IMR-90 (cell line): Measurements from ENCODE around the gene DGAT2L6. TPM values are rescaled to one million over a fixed set of nuclear protein-coding genes. Genes with fewer than 3 reads are reported as not detected.

Experiments
- ATAC-seq: fragments of 200-7000 bp; cut with Tn5 transposase; 2 replicates; pipeline ENCODE4 v1.9.1; 2020; ENCODE audit warnings: low read depth, mild to moderate bottlenecking, moderate library complexity
- BruUV-seq: library from RNA; stranded (reverse); fragments of 400-500 nt; replicated peaks from 2 replicates; lab custom pipeline; 2021; lab: Mats Ljungman, UMichigan
- CTCF ChIA-PET: fragments of 300-600 bp; formaldehyde crosslinking; extraction: SDS; loops from one replicate; lab custom pipeline; 2021; ENCODE audit warnings: antibody characterized with exemption; lab: Yijun Ruan, JAX
- POLR2A ChIA-PET: fragments of 300-600 bp; sonication (Branson Sonifier 250); formaldehyde crosslinking; loops from one replicate; lab custom pipeline; 2022; ENCODE audit warnings: antibody characterized with exemption; ENCODE audit not compliant: unreplicated experiment; lab: Charles Lee
- DNase-seq: peaks from one replicate; pipeline ENCODE4 v3.0.0; 2013
- H2AFZ ChIP-seq: replicated peaks from 2 replicates; pipeline ENCODE3; 2013; ENCODE audit warnings: low read length, mild to moderate bottlenecking; ENCODE audit not compliant: poor library complexity
- H2AK5ac ChIP-seq: 2 replicates; pipeline ENCODE4 v1.6.1; 2013; ENCODE audit warnings: low read depth, low read length, inconsistent platforms
- H2AK9ac ChIP-seq: replicated peaks from 2 replicates; pipeline ENCODE3; 2013; ENCODE audit warnings: mild to moderate bottlenecking, low read depth, low read length, moderate library complexity; ENCODE audit not compliant: poor library complexity
- H2BK120ac ChIP-seq: 2 replicates; pipeline ENCODE4 v1.6.1; 2013; ENCODE audit warnings: low read depth, low read length, inconsistent platforms
- H2BK15ac ChIP-seq: 3 replicates; pipeline ENCODE4 v1.6.1; 2013; ENCODE audit warnings: low read depth, low read length, inconsistent platforms
- H2BK20ac ChIP-seq: 2 replicates; pipeline ENCODE4 v1.6.1; 2013; ENCODE audit warnings: low read depth, mild to moderate bottlenecking, inconsistent platforms, low read length, moderate library complexity
- H2BK5ac ChIP-seq: 2 replicates; pipeline ENCODE4 v1.6.1; 2013; ENCODE audit warnings: mild to moderate bottlenecking, low read depth, low read length, inconsistent platforms; ENCODE audit not compliant: poor library complexity, severe bottlenecking
- H3K14ac ChIP-seq: replicated peaks from 2 replicates; pipeline ENCODE4 v1.6.1; 2013; ENCODE audit warnings: low read depth, low read length, inconsistent platforms
- H3K18ac ChIP-seq: 2 replicates; pipeline ENCODE4 v1.6.1; 2013; ENCODE audit warnings: low read depth, low read length, control low read depth
- H3K23ac ChIP-seq: 2 replicates; pipeline ENCODE4 v1.6.1; 2013; ENCODE audit warnings: low read depth, low read length, inconsistent platforms
- H3K27ac ChIP-seq: 2 replicates; pipeline ENCODE4 v1.5.1; 2013; ENCODE audit warnings: mild to moderate bottlenecking, control low read depth, low read length; ENCODE audit not compliant: insufficient read depth
- H3K27me3 ChIP-seq: 2 replicates; pipeline ENCODE4 v1.6.1; 2013; ENCODE audit warnings: low read length; ENCODE audit not compliant: control insufficient read depth, insufficient read depth
- H3K36me3 ChIP-seq: 2 replicates; pipeline ENCODE4 v1.6.1; 2013; ENCODE audit warnings: low read length, mixed read lengths; ENCODE audit not compliant: control insufficient read depth, insufficient read depth
- H3K4ac ChIP-seq: 2 replicates; pipeline ENCODE4 v1.6.1; 2013; ENCODE audit warnings: low read depth, low read length, inconsistent platforms
- H3K4me1 ChIP-seq: 2 replicates; pipeline ENCODE4 v1.6.1; 2013; ENCODE audit warnings: low read length, mixed read lengths; ENCODE audit not compliant: control insufficient read depth, insufficient read depth
- H3K4me2 ChIP-seq: 2 replicates; pipeline ENCODE4 v1.6.1; 2013; ENCODE audit warnings: low read depth, mild to moderate bottlenecking, control low read depth, low read length, moderate library complexity
- H3K4me3 ChIP-seq: 2 replicates; pipeline ENCODE4 v1.5.1; 2013; ENCODE audit warnings: low read depth, mild to moderate bottlenecking, control low read depth, low read length, moderate library complexity; ENCODE audit not compliant: insufficient read depth
- H3K56ac ChIP-seq: 2 replicates; pipeline ENCODE4 v1.6.1; 2013; ENCODE audit warnings: low read length, inconsistent platforms; ENCODE audit not compliant: insufficient read depth; ENCODE audit errors: extremely low read depth
- H3K79me1 ChIP-seq, 2 experiments: 2 replicates each; pipeline ENCODE4 v1.6.1; 2013; ENCODE audit warnings: low read length in 2 of 2, inconsistent platforms in 1 of 2, low read depth in 1 of 2
- H3K9ac ChIP-seq: 2 replicates; pipeline ENCODE4 v1.6.1; 2013; ENCODE audit warnings: low read depth, low read length, control low read depth
- H3K9me1 ChIP-seq: 2 replicates; pipeline ENCODE4 v1.6.1; 2013; ENCODE audit warnings: low read length, inconsistent platforms; ENCODE audit not compliant: insufficient read depth
- H3K9me3 ChIP-seq: 2 replicates; pipeline ENCODE4 v1.6.1; 2013; ENCODE audit warnings: low read length; ENCODE audit not compliant: control insufficient read depth, insufficient read depth
- H4K20me1 ChIP-seq: 2 replicates; pipeline ENCODE4 v1.6.1; 2013; ENCODE audit warnings: low read length, inconsistent platforms; ENCODE audit not compliant: insufficient read depth
- H4K5ac ChIP-seq: 2 replicates; pipeline ENCODE4 v1.6.1; 2013; ENCODE audit warnings: mild to moderate bottlenecking, low read depth, low read length, control low read depth
- H4K8ac ChIP-seq, 2 experiments: 2 replicates each; pipeline ENCODE4 v1.6.1; 2013; ENCODE audit warnings: low read depth in 2 of 2, low read length in 2 of 2, control low read depth in 1 of 2, inconsistent platforms in 1 of 2
- H4K91ac ChIP-seq: 2 replicates; pipeline ENCODE4 v1.6.1; 2013; ENCODE audit warnings: low read depth, low read length, inconsistent platforms; ENCODE audit not compliant: insufficient read depth
- BHLHE40 ChIP-seq: fragments of 150-350 bp; IDR thresholded peaks from 2 replicates; pipeline ENCODE4 v1.6.1; 2016; ENCODE audit warnings: mild to moderate bottlenecking, low read depth, low read length
- CEBPB ChIP-seq: IDR thresholded peaks from 2 replicates; pipeline ENCODE4 v1.6.1; 2012; ENCODE audit warnings: low read depth, low read length, improper control_type of control experiment
- ELK1 ChIP-seq: fragments of 150-350 bp; IDR thresholded peaks from 2 replicates; pipeline ENCODE4 v1.6.1; 2016; ENCODE audit warnings: low read depth, mild to moderate bottlenecking, low read length, moderate library complexity, borderline replicate concordance
- FOS ChIP-seq: fragments of 150-350 bp; IDR thresholded peaks from 2 replicates; pipeline ENCODE4 v1.6.1; 2016; ENCODE audit warnings: low read depth, low read length
- MXI1 ChIP-seq: IDR thresholded peaks from 2 replicates; pipeline ENCODE4 v1.6.1; 2012; ENCODE audit warnings: low read depth, mild to moderate bottlenecking, low read length, moderate library complexity, borderline replicate concordance
- NFE2L2 ChIP-seq: fragments of 150-350 bp; IDR thresholded peaks from 2 replicates; pipeline ENCODE4 v1.6.1; 2016; ENCODE audit warnings: low read depth, mild to moderate bottlenecking, low read length
- POLR2A ChIP-seq: IDR thresholded peaks from 2 replicates; pipeline ENCODE4 v1.6.1; 2012; ENCODE audit warnings: mild to moderate bottlenecking, low read depth, low read length
- RCOR1 ChIP-seq: IDR thresholded peaks from 2 replicates; pipeline ENCODE4 v1.6.1; 2012; ENCODE audit warnings: mild to moderate bottlenecking, low read length, improper control_type of control experiment; ENCODE audit not compliant: insufficient replicate concordance
- RFX5 ChIP-seq: IDR thresholded peaks from 2 replicates; pipeline ENCODE4 v1.8.0; 2012; ENCODE audit warnings: low read depth, mild to moderate bottlenecking, low read length, moderate library complexity
- SMC3 ChIP-seq: fragments of 150-350 bp; IDR thresholded peaks from 2 replicates; pipeline ENCODE4 v1.6.1; 2016; ENCODE audit warnings: low read depth, mild to moderate bottlenecking, antibody characterized with exemption, low read length, moderate library complexity
- dilution Hi-C: fragments of 300-500 bp; cut with HindIII; formaldehyde crosslinking; loops from one replicate; pipeline ENCODE4 v1.14.3; 2018; ENCODE audit warnings: low sequenced_read_pairs; ENCODE audit not compliant: unreplicated experiment
- in situ Hi-C: fragments of 300-500 bp; cut with MboI; formaldehyde crosslinking; loops from 3 replicates; pipeline ENCODE4 v1.14.3; 2019; ENCODE audit warnings: low sequenced_read_pairs, inconsistent platforms, mixed read lengths
- intact Hi-C: fragments of 100-400 bp; cut with micrococcal nuclease; formaldehyde crosslinking; loops from 2 replicates; pipeline ENCODE4 v1.10.0; 2022
- polyA plus RNA-seq, 3 experiments: library from polyadenylated mRNA; depleted of rRNA; stranded (reverse); fragments of >200 nt; gene quantifications; 2 replicates each; pipeline ENCODE4 v1.2.3, GENCODE V29; 2012; ENCODE audit warnings: low replicate concordance in 1 of 3
- total RNA-seq: library from RNA; depleted of rRNA; stranded (reverse); fragments of >200 nt; gene quantifications from 2 replicates; pipeline ENCODE4 v1.2.3, GENCODE V29; 2012

The DGAT2L6 gene
- total and polyA plus RNA-seq, 2 of the 4 experiments (the other 2 are of a cell fraction) = not detected

- no peak overlapping the region for H4K5ac ChIP-seq
- H3K56ac ChIP-seq = no peak overlapping the region
- H2BK20ac ChIP-seq = no peak overlapping the region
- TF ChIP-seq BHLHE40 (no peak), FOS (no peak), CEBPB (no peak), NFE2L2 (no peak), MXI1 (no peak), POLR2A (no peak), ELK1 (no peak), RFX5 (no peak), RCOR1 (no peak), SMC3 (no peak)
- no peaks in the 10 kb centered on the region for H4K20me1 ChIP-seq
- no peak overlapping the region for H4K91ac ChIP-seq
- no peak overlapping the region for H2BK5ac ChIP-seq
- ATAC-seq = no peak
- H3K36me3 ChIP-seq = no peaks in the 10 kb centered on the region
- no peak overlapping the region for H3K27ac ChIP-seq
- H3K4ac ChIP-seq = no peak overlapping the region
- no peak overlapping the region for H3K23ac ChIP-seq
- no peak overlapping the region for H3K4me2 ChIP-seq
- no peak overlapping the region for H2AFZ ChIP-seq
- H4K8ac ChIP-seq = no peak overlapping the region
- H3K18ac ChIP-seq = no peak overlapping the region
- no peak overlapping the region for H2AK5ac ChIP-seq
- H3K9me3 ChIP-seq = no peaks in the 10 kb centered on the region
- no peak overlapping the region for H3K14ac ChIP-seq
- no peak overlapping the region for H2BK15ac ChIP-seq
- H3K4me3 ChIP-seq = no peak overlapping the region
- CTCF ChIA-PET = no interaction called here
- dilution Hi-C loops (no loop called here), intact Hi-C loops (no loop called here), in situ Hi-C loops (no loop called here)
- no peak overlapping the region for H2AK9ac ChIP-seq
- no TSS peak for BruUV-seq
- no peaks in the 10 kb centered on the region for H3K79me1 ChIP-seq
- no peak overlapping the region for H3K9ac ChIP-seq
- no peak for DNase-seq
- H3K9me1 ChIP-seq = no peaks in the 10 kb centered on the region
- peaks cover 3% of the 10 kb centered on the region for H3K27me3 ChIP-seq
- POLR2A ChIA-PET = no interaction called here
- no peaks in the 10 kb centered on the region for H3K4me1 ChIP-seq
- H2BK120ac ChIP-seq = no peak overlapping the region
Observed at GRCh38 chrX:70226048-70226447, 48.8 kb downstream of the DGAT2L6 start.
